PC-9 (cell line): ENCODE measurements around the gene NR4A2. TPM values are rescaled to one million over a fixed set of nuclear protein-coding genes. Genes with fewer than 3 reads are reported as not detected.
A peak's percentile ranks its signal among the peaks of the same experiment; 100 is the strongest.

ENCODE experiments used
- BruUV-seq: library from RNA; stranded (reverse); fragments of 400-500 nt; replicated peaks from 2 replicates; lab custom pipeline; 2021; lab: Mats Ljungman, UMichigan
- CTCF ChIA-PET: fragments of 300-600 bp; sonication (Branson Sonifier 250); formaldehyde crosslinking; loops from one replicate; lab custom pipeline; 2022; ENCODE audit warnings: antibody characterized with exemption; lab: Charles Lee
- POLR2A ChIA-PET: fragments of 300-600 bp; sonication (Branson Sonifier 250); formaldehyde crosslinking; loops from one replicate; lab custom pipeline; 2022; ENCODE audit warnings: antibody characterized with exemption; ENCODE audit not compliant: unreplicated experiment; lab: Charles Lee
- DNase-seq, 2 experiments: peaks; one replicate each; pipeline versions ENCODE4 v3.0.0 to v3.0.0-alpha.2; 2015 to 2022; ENCODE audit warnings: mixed read lengths in 1 of 2
- H2AFZ ChIP-seq: fragments of 200-600 bp; sonication (generic); 2 replicates; pipeline ENCODE4 v1.8.1; 2017; ENCODE audit warnings: antibody characterized with exemption
- H3F3A ChIP-seq: fragments of 200-600 bp; sonication (generic); 2 replicates; pipeline ENCODE4 v1.8.1; 2017; ENCODE audit warnings: antibody characterized with exemption, mild to moderate bottlenecking, low read depth; ENCODE audit not compliant: insufficient read depth
- H3K27ac ChIP-seq: fragments of 200-600 bp; sonication (generic); 2 replicates; pipeline ENCODE4 v1.6.1; 2016; ENCODE audit warnings: mixed run types
- H3K27me3 ChIP-seq: fragments of 200-600 bp; sonication (generic); 2 replicates; pipeline ENCODE4 v1.6.1; 2016; ENCODE audit warnings: low read depth, mixed run types; ENCODE audit not compliant: insufficient read depth
- H3K36me3 ChIP-seq: fragments of 200-600 bp; sonication (generic); 2 replicates; pipeline ENCODE4 v1.6.1; 2016; ENCODE audit warnings: low read depth, mixed run types
- H3K4me1 ChIP-seq: fragments of 200-600 bp; sonication (generic); replicated peaks from 2 replicates; pipeline ENCODE4 v1.6.1; 2016; ENCODE audit warnings: mixed run types; ENCODE audit not compliant: insufficient read depth
- H3K4me2 ChIP-seq: fragments of 200-600 bp; sonication (generic); 2 replicates; pipeline ENCODE4 v1.6.1; 2017; ENCODE audit warnings: mixed run types
- H3K4me3 ChIP-seq: fragments of 200-600 bp; sonication (generic); 2 replicates; pipeline ENCODE4 v1.6.1; 2016; ENCODE audit warnings: mixed run types
- H3K79me2 ChIP-seq: fragments of 200-600 bp; sonication (generic); 2 replicates; pipeline ENCODE4 v1.6.1; 2017; ENCODE audit warnings: low read depth, mixed run types
- H3K9me2 ChIP-seq: fragments of 200-600 bp; sonication (generic); 2 replicates; pipeline ENCODE4 v1.8.1; 2017; ENCODE audit warnings: mild to moderate bottlenecking; ENCODE audit not compliant: insufficient read depth
- H3K9me3 ChIP-seq: fragments of 200-600 bp; sonication (generic); 2 replicates; pipeline ENCODE4 v1.8.1; 2016; ENCODE audit warnings: low read depth; ENCODE audit not compliant: insufficient read depth
- H4K20me1 ChIP-seq: fragments of 200-600 bp; sonication (generic); 2 replicates; pipeline ENCODE4 v1.8.1; 2017; ENCODE audit not compliant: insufficient read depth
- CTCF ChIP-seq: fragments of 200-600 bp; sonication (generic); conservative IDR thresholded peaks from 2 replicates; pipeline ENCODE4 v1.6.1; 2017; ENCODE audit warnings: mixed run types, antibody characterized with exemption, mild to moderate bottlenecking, moderate library complexity
- EZH2 ChIP-seq: fragments of 200-600 bp; sonication (generic); IDR thresholded peaks from 2 replicates; pipeline ENCODE4 v1.8.0; 2017; ENCODE audit warnings: antibody characterized with exemption, low read depth
- intact Hi-C: fragments of 100-400 bp; cut with micrococcal nuclease; formaldehyde crosslinking; loops from one replicate; pipeline ENCODE4 v1.10.0; 2022; ENCODE audit not compliant: unreplicated experiment
- total RNA-seq: library from RNA; stranded (reverse); gene quantifications from 2 replicates; pipeline ENCODE4 v1.2.3, GENCODE V29; 2021

The NR4A2 gene
- total RNA-seq, 1 experiment from 2014 or later = 3.0 TPM

DNA sequence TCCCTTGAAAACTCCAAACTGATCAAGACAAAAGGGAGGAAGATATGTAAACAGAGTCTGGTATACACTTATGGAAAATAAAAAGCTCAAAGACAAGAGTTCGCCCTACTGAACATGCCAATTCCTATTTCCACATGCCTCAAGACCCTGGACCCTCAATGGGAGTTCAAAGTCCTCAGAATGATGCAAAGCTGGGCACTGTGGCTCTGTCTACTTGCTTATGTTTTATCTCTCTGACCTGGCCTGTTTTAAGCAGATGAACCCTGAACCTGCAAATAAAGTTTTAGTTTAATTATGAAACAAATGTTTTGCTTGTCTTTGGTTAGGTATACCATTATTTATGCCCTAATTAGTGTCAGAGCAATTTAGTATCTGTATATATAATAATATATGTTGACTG lies 22.6 kb downstream of the NR4A2 start:
- Histone ChIP-seq H2AFZ (no peak overlapping the region), H3K9me2 (no peaks in the 10 kb centered on the region), H3F3A (no peaks in the 10 kb centered on the region), H3K79me2 (no peaks in the 10 kb centered on the region), H3K27ac (no peak overlapping the region), H3K4me1 (no peaks in the 10 kb centered on the region), H3K27me3 (no peaks in the 10 kb centered on the region), H3K9me3 (no peaks in the 10 kb centered on the region), H3K36me3 (no peaks in the 10 kb centered on the region), H3K4me2 (no peak overlapping the region), H4K20me1 (no peaks in the 10 kb centered on the region), H3K4me3 (no peak overlapping the region)
- ChIA-PET POLR2A (no interaction called here), CTCF (no interaction called here)
- DNase-seq = no peak
- TF ChIP-seq EZH2 = no peak
- TF ChIP-seq CTCF = no peak
- no TSS peak for BruUV-seq
- intact Hi-C loops = no loop called here

GRCh38 chr2:156309167-156309566 lies 23.4 kb downstream of the NR4A2 start:
- TF ChIP-seq EZH2 (no peak), CTCF (no peak)
- DNase-seq = no peak
- no peaks in the 10 kb centered on the region for H3K9me3 ChIP-seq
- no peak overlapping the region for H3K4me3 ChIP-seq
- no peaks in the 10 kb centered on the region for H4K20me1 ChIP-seq
- no peaks in the 10 kb centered on the region for H3K9me2 ChIP-seq
- no TSS peak for BruUV-seq
- no peak overlapping the region for H3K27ac ChIP-seq
- intact Hi-C loops = no loop called here
- H3F3A ChIP-seq = no peaks in the 10 kb centered on the region
- H3K79me2 ChIP-seq = no peaks in the 10 kb centered on the region
- H3K27me3 ChIP-seq = no peaks in the 10 kb centered on the region
- CTCF ChIA-PET = no interaction called here
- POLR2A ChIA-PET = no interaction called here
- H3K4me1 ChIP-seq = no peaks in the 10 kb centered on the region
- H2AFZ ChIP-seq = no peak overlapping the region
- H3K4me2 ChIP-seq = no peak overlapping the region
- H3K36me3 ChIP-seq = no peaks in the 10 kb centered on the region

DNA sequence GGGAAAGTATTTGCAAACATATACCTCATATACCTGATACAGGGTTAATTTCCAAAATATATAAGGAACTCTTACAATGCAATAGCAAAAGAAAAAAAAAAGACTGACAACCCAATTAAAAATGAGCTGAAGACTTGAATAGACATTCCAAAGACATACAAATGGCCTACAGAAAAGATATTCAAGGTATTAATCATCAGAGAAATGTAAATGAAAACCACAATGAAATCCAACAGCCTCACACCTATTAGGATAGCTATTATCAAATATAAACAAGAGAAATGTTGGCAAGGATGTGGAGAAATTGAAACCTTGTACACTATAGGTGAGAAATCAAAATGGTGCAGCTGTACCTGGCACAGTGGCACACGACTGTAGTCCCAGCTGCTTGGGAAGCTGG lies 25.7 kb downstream of the NR4A2 start:
- CTCF ChIA-PET = no interaction called here
- no TSS peak for BruUV-seq
- peak in 1 of 2 experiments; percentile 48 for DNase-seq

More for the DNA sequence above, 25.7 kb downstream of the NR4A2 start:
- TF ChIP-seq EZH2 (no peak), CTCF (no peak)
- POLR2A ChIA-PET = interaction anchor here (0.7 kb wide), 1 partner anchor 28 kb away, joined by 3 read pairs; no protein-coding TSS in a partner anchor
- Histone ChIP-seq H3K4me3 (no peak overlapping the region), H2AFZ (no peak overlapping the region), H3K27me3 (no peaks in the 10 kb centered on the region), H3K4me2 (no peak overlapping the region), H3K27ac (no peak overlapping the region), H3K79me2 (no peaks in the 10 kb centered on the region), H3K36me3 (no peaks in the 10 kb centered on the region), H3F3A (no peaks in the 10 kb centered on the region), H3K9me3 (no peaks in the 10 kb centered on the region), H3K4me1 (no peaks in the 10 kb centered on the region), H3K9me2 (no peaks in the 10 kb centered on the region), H4K20me1 (no peaks in the 10 kb centered on the region)
- intact Hi-C loops = no loop called here
